Kasumi-1 (cell line): ENCODE results near the gene CBARP.

Experiments used
- DNase-seq, 2 experiments: peaks; one replicate each; lab custom pipeline; 2025; lab: John Stamatoyannopoulos, UW

The CBARP gene

GRCh38 chr19:1265615-1266128, 27.9 kb upstream of the CBARP start:
- no peak for DNase-seq

- no peak for DNase-seq
Measured at GRCh38 chr19:1264801-1265614, 27.2 kb upstream of the CBARP start.

- no peak for DNase-seq
Measured at GRCh38 chr19:1263188-1263587, 25.4 kb upstream of the CBARP start.

- no peak for DNase-seq
Measured at GRCh38 chr19:1262623-1263123, 24.9 kb upstream of the CBARP start.

GRCh38 chr19:1261798-1262622, 24.2 kb upstream of the CBARP start:
- no peak for DNase-seq

- DNase-seq, result peak in 1 of 2 experiments; percentile 24
Measured at GRCh38 chr19:1261538-1261797, 23.7 kb upstream of the CBARP start.

GRCh38 chr19:1260749-1261537, 23.1 kb upstream of the CBARP start:
- peak; percentile 86 to 91 for DNase-seq

- no peak for DNase-seq
Measured at GRCh38 chr19:1259876-1260748, 22.3 kb upstream of the CBARP start.

GRCh38 chr19:1259206-1259875, 21.5 kb upstream of the CBARP start:
- DNase-seq, result peak; percentile 37 to 46

GRCh38 chr19:1258707-1259205, 21.0 kb upstream of the CBARP start:
- no peak for DNase-seq

- DNase-seq, result no peak
Measured at GRCh38 chr19:1258163-1258492, 20.3 kb upstream of the CBARP start.

GRCh38 chr19:1257475-1258162, 19.8 kb upstream of the CBARP start:
- DNase-seq, result no peak

GRCh38 chr19:1256646-1257474, 19.1 kb upstream of the CBARP start:
- DNase-seq, result no peak

- DNase-seq, result no peak
Measured at GRCh38 chr19:1255186-1256161, 17.7 kb upstream of the CBARP start.

- no peak for DNase-seq
Measured at GRCh38 chr19:1254530-1255185, 16.9 kb upstream of the CBARP start.

- no peak for DNase-seq
Measured at GRCh38 chr19:1254081-1254527, 16.3 kb upstream of the CBARP start.

- DNase-seq, result peak in 1 of 2 experiments; percentile 57
Measured at GRCh38 chr19:1253514-1254080, 15.8 kb upstream of the CBARP start.
